ENCODE results near the gene RABL6. TPM values are rescaled to one million over a fixed set of nuclear protein-coding genes. Genes with fewer than 3 reads are reported as not detected.

The RABL6 gene
- total RNA-seq, 1 donor from 2014 or later: 71.2 TPM

GRCh38 chr9:136890661-136891060, 82.9 kb downstream of the RABL6 start:
- no peaks in the 10 kb centered on the region for H3K27me3 Mint-ChIP-seq (ENCODE audit: insufficient read depth, low read depth)
- Histone ChIP-seq H3K9ac (no peak overlapping the region), H3K4me2 (no peak overlapping the region), H3K27me3 (no peaks in the 10 kb centered on the region), H3F3A (ENCODE audit: low read depth) (no peaks in the 10 kb centered on the region), H3K9me3 (ENCODE audit: low read depth) (no peaks in the 10 kb centered on the region), H3K36me3 (no peaks in the 10 kb centered on the region), H3K27ac (no peak overlapping the region), H2AFZ (replicated peaks) (no peak overlapping the region), H4K20me1 (ENCODE audit: low read depth) (peaks cover 73% of the 10 kb centered on the region), H3K4me1 (peaks cover 8% of the 10 kb centered on the region), H3K4me3 (no peak overlapping the region), H3K79me2 (ENCODE audit: low read depth) (peaks cover 91% of the 10 kb centered on the region)
- H3K4me1 Mint-ChIP-seq: peaks cover 7% of the 10 kb centered on the region
- TF ChIP-seq EZH2 (IDR thresholded peaks at IDR 0.05): no peak
- no peak for TF ChIP-seq CTCF (IDR thresholded peaks at IDR 0.05)
- TF ChIP-seq EZH2phosphoT487 (IDR thresholded peaks at IDR 0.05): no peak
- no peak for DNase-seq (ENCODE audit: low spot score)
- peaks cover 8% of the 10 kb centered on the region for H3K36me3 Mint-ChIP-seq
- no peak overlapping the region for H3K27ac Mint-ChIP-seq
- no peak overlapping the region for H3K4me3 Mint-ChIP-seq
- H3K9me3 Mint-ChIP-seq: no peaks in the 10 kb centered on the region

Small RNA genes within 50 kb of the gene (microRNA-seq; reads per million reads assigned to microRNA genes)
- not detected for gene MIR4292
- gene MIR4479: not detected

Small RNA genes within 50 kb of the gene (small RNA-seq; reads per million reads assigned to genes)
- not detected for gene AL355987.2
- gene ATP6V1G1P3: not detected
- not detected for gene MIR4292
- not detected for gene MIR4479

Other genes starting within 250 kb of the RABL6 start
- 16.5 and 47.4 TPM in 2 replicates for gene EGFL7, start 145.0 kb upstream of the RABL6 start, total RNA-seq (ENCODE audit: low replicate concordance)
- 2.4 and 3.4 TPM in 2 replicates for gene AGPAT2, start 120.5 kb upstream of the RABL6 start, total RNA-seq (ENCODE audit: low replicate concordance)
- 11.8 and 52.8 TPM in 2 replicates for gene DIPK1B, start 95.4 kb upstream of the RABL6 start, total RNA-seq (ENCODE audit: low replicate concordance)
- gene LCN10, start 65.0 kb upstream of the RABL6 start, total RNA-seq (ENCODE audit: low replicate concordance): not detected in 2 replicates
- not detected in 2 replicates for gene LCN6, start 59.4 kb upstream of the RABL6 start, total RNA-seq (ENCODE audit: low replicate concordance)
- gene LCN8, start 49.7 kb upstream of the RABL6 start, total RNA-seq (ENCODE audit: low replicate concordance): not detected in 2 replicates
- gene LCN15, start 43.4 kb upstream of the RABL6 start, total RNA-seq (ENCODE audit: low replicate concordance): not detected in 2 replicates
- 19.9 and 46.8 TPM in 2 replicates for gene TMEM141, start 16.6 kb upstream of the RABL6 start, total RNA-seq (ENCODE audit: low replicate concordance)
- gene CCDC183, start 11.6 kb upstream of the RABL6 start, total RNA-seq (ENCODE audit: low replicate concordance): 0.84 and 2.1 TPM in 2 replicates
- gene AJM1, start 34.5 kb downstream of the RABL6 start, total RNA-seq (ENCODE audit: low replicate concordance): 0.77 TPM in 1 of 2 replicates, not detected in the other
- 58.8 and 110 TPM in 2 replicates for gene PHPT1, start 41.5 kb downstream of the RABL6 start, total RNA-seq (ENCODE audit: low replicate concordance)
- gene MAMDC4, start 44.4 kb downstream of the RABL6 start, total RNA-seq (ENCODE audit: low replicate concordance): 2.6 and 8.3 TPM in 2 replicates
- gene EDF1, start 58.4 kb downstream of the RABL6 start, total RNA-seq (ENCODE audit: low replicate concordance): 269 and 293 TPM in 2 replicates
- gene TRAF2, start 78.6 kb downstream of the RABL6 start, total RNA-seq (ENCODE audit: low replicate concordance): 16.1 and 33.9 TPM in 2 replicates
- gene FBXW5, start 136.8 kb downstream of the RABL6 start, total RNA-seq (ENCODE audit: low replicate concordance): 21.5 and 85.1 TPM in 2 replicates
- not detected in 2 replicates for gene C8G, start 137.3 kb downstream of the RABL6 start, total RNA-seq (ENCODE audit: low replicate concordance)
- 0.19 TPM in 1 of 2 replicates, not detected in the other for gene LCN12, start 144.3 kb downstream of the RABL6 start, total RNA-seq (ENCODE audit: low replicate concordance)
- gene PTGDS, start 169.6 kb downstream of the RABL6 start, total RNA-seq (ENCODE audit: low replicate concordance): not detected in 2 replicates
- gene LCNL1, start 175.0 kb downstream of the RABL6 start, total RNA-seq (ENCODE audit: low replicate concordance): 0.09 TPM in 1 of 2 replicates, not detected in the other
- gene PAXX, start 184.5 kb downstream of the RABL6 start, total RNA-seq (ENCODE audit: low replicate concordance): 31.5 and 79.6 TPM in 2 replicates
- gene CLIC3, start 188.6 kb downstream of the RABL6 start, total RNA-seq (ENCODE audit: low replicate concordance): not detected in 2 replicates
- gene ABCA2, start 220.3 kb downstream of the RABL6 start, total RNA-seq (ENCODE audit: low replicate concordance): 2.7 and 19.7 TPM in 2 replicates
- gene FUT7, start 224.1 kb downstream of the RABL6 start, total RNA-seq (ENCODE audit: low replicate concordance): not detected in 2 replicates
- gene NPDC1, start 238.2 kb downstream of the RABL6 start, total RNA-seq (ENCODE audit: low replicate concordance): 3.8 and 31.3 TPM in 2 replicates
- gene ENTPD2, start 246.1 kb downstream of the RABL6 start, total RNA-seq (ENCODE audit: low replicate concordance): not detected in 2 replicates

Measured in neural progenitor cell (in vitro differentiated cells).